Ammon's horn (tissue), 1 donor: ENCODE data around the gene AQP9.
A peak's percentile ranks its signal among the peaks of the same experiment; 100 is the strongest.

Experiments
- DNase-seq: peaks from one replicate; pipeline ENCODE4 v3.0.0-alpha.2; 2016; ENCODE audit warnings: low spot score

The AQP9 gene

GRCh38 chr15:58227706-58228543, 89.7 kb downstream of the AQP9 start:
- DNase-seq, result peak; percentile 89

DNA sequence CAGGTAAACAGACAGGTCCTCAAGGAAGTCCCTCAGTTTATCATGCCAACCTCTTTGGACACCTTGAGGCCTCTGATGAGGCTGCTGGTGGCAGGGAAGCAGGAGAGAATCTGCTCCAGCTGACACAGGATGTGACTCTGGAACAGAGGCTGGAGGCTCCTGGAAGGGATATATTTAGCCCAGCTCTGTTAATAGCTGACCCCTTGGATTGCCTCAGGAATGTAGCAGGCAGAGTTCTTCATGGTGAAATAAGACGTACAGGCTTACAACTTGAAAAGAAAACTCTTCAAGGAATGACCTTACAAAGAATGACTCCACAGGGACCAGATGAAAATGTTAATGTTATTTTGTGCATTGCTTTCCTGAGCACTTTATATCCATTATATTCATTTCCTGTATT, 90.5 kb downstream of the AQP9 start:
- no peak for DNase-seq

GRCh38 chr15:58229297-58229768, 91.2 kb downstream of the AQP9 start:
- DNase-seq, result peak; percentile 84

- DNase-seq, result no peak
Measured at GRCh38 chr15:58232281-58233065, 94.3 kb downstream of the AQP9 start.

GRCh38 chr15:58233341-58233740, 95.2 kb downstream of the AQP9 start:
- DNase-seq, result no peak
